ENCODE data around the gene POPDC3.

GRCh38 chr6:105214668-105215067, 34.9 kb upstream of the POPDC3 start:
- TF ChIP-seq RAD21 (IDR thresholded peaks at IDR 0.05; ENCODE audit: low read depth) (no peak), TAF1 (IDR thresholded peaks at IDR 0.05; ENCODE audit: low read depth) (no peak), YY1 (IDR thresholded peaks at IDR 0.05; ENCODE audit: low read depth) (no peak), NFIC (IDR thresholded peaks at IDR 0.05) (no peak), REST (IDR thresholded peaks at IDR 0.05; ENCODE audit: low read depth) (no peak), EP300 (IDR thresholded peaks at IDR 0.05; ENCODE audit: borderline replicate concordance) (no peak), CREB1 (IDR thresholded peaks at IDR 0.05; ENCODE audit: low read depth) (no peak), TEAD4 (IDR thresholded peaks at IDR 0.05) (no peak), MAX (IDR thresholded peaks at IDR 0.05) (no peak)
